ENCODE measurements around the gene ANKRD1.

The ANKRD1 gene

DNA sequence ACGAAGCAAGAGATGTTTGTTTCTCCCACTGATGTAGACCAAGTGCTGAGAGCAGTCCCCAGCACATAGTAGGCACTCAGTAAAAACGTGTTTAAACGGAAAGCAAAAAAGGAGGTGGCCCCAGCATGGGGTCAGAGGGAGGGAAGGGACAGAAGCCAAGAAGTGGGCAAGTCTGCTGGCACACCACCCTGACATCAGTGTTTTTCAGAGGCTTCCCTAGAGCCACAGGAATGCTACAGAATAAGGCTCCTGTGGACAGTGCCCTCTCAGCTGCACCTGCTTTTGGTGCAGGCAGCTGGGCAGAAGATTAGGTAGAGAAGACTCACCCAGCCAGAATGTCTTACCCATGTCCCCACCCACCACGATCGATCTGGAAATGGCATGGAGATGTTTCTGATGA is 8.3 kb upstream of the ANKRD1 start:
- CTCF ChIA-PET: interaction anchor here (1.2 to 1.8 kb wide), 4 partner anchors 8 to 18 kb away, joined by 3 to 5 read pairs (median 4); partner anchors contain the start of gene ANKRD1
- POLR2A ChIA-PET: no interaction called here
- TF ChIP-seq, protein P1, sequence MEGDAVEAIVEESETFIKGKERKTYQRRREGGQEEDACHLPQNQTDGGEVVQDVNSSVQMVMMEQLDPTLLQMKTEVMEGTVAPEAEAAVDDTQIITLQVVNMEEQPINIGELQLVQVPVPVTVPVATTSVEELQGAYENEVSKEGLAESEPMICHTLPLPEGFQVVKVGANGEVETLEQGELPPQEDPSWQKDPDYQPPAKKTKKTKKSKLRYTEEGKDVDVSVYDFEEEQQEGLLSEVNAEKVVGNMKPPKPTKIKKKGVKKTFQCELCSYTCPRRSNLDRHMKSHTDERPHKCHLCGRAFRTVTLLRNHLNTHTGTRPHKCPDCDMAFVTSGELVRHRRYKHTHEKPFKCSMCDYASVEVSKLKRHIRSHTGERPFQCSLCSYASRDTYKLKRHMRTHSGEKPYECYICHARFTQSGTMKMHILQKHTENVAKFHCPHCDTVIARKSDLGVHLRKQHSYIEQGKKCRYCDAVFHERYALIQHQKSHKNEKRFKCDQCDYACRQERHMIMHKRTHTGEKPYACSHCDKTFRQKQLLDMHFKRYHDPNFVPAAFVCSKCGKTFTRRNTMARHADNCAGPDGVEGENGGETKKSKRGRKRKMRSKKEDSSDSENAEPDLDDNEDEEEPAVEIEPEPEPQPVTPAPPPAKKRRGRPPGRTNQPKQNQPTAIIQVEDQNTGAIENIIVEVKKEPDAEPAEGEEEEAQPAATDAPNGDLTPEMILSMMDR (IDR thresholded peaks at IDR 0.05; ENCODE audit: control extremely low read depth, extremely low read depth, low read depth, missing control alignments): no peak
- no peak for DNase-seq (ENCODE audit: extremely low spot score)

DNA sequence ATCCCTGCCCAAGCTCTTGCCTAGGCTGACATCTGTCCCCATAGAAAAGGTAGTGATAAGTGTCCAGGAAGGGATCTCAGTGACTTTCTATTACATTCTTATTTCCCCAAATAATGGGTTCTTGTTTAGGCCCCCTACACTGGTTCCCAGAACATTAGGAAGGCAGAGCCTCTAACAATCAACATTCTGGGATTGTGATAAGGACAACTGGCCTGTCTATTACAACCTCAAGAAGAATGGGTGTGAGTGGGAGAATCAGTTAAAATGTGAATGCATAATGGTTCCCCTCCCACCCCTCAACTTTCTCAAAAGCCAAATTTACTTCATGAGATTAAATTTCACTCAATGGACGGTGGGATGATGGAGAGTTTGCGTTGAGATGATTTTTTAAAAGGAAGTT is 6.4 kb upstream of the ANKRD1 start:
- no peak for DNase-seq (ENCODE audit: extremely low spot score)
- ChIA-PET POLR2A (no interaction called here), CTCF (interaction anchor here (1.5 to 2.4 kb wide), 2 partner anchors 16 to 324 kb away, joined by 3 to 18 read pairs; no protein-coding TSS in a partner anchor)
- TF ChIP-seq, protein P1 (IDR thresholded peaks at IDR 0.05; ENCODE audit: control extremely low read depth, extremely low read depth, low read depth, missing control alignments): no peak

DNA sequence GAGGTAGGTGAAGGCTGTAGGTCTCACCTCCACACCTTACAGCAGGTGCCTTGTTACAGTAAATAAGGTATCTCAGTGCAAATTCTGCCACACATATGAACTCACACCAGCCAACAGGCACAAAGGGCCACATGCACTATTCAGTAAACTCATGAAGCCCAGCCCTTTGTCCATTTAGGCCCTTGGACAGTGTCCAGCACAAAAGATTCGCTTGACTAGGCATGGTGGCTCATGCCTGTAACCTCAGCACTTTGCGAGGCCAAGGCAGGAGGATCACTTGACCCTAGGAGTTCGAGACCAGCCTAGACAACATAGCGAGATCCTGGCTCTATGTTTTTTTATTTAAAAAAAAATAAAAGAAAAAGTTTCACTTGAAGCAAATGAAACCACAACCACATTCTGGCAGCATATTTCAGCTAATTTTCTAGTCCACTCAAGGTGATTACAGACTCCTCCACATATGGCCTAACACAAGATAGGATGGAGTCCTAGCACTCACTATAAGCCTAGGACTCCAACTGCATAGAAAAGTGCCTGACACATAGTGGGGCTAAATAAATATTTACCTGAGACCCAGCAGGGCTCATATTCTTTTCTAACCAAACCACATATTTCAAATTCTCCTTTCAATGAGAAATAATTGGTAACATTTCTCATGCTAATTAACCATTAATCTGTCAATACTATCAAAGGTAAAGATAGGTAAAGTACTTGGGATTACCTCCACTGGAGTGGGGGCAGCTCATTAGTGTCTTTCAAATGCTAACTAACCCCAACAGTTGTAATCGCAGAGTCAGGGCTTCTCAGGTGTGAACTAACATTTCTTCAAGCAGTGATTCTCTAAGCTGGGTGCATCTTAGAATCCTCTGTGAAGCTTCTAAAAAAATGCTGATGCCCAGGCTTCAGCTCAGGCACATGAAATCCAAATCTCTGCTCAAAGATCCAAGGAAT is 4.5 kb upstream of the ANKRD1 start:
- TF ChIP-seq, protein P1 (IDR thresholded peaks at IDR 0.05; ENCODE audit: control extremely low read depth, extremely low read depth, low read depth, missing control alignments): no peak
- DNase-seq (ENCODE audit: extremely low spot score): no peak
- ChIA-PET POLR2A (no interaction called here), CTCF (interaction anchor here (0.8 to 2.4 kb wide), 5 partner anchors 8 to 326 kb away, joined by 3 to 18 read pairs (median 3); no protein-coding TSS in a partner anchor)

DNA sequence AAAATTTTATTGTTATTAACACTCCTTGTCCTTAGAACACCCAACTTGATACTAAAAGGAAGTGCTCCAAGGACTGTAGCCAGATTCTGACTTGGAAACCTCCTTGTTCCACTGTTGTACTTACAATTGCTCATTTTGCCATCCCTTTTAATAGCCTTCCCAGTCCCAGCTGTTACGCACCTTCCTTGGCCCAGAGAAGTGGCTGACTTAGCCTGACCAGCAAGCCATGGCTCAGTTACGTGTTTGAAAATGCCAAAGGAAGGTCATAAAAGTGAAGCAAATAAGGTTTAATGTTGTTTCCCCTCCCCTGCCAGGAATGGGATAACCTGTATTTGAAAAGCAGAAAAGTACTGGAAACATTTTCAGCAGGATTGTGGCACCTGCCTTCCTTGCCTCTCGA is 3.7 kb upstream of the ANKRD1 start:
- no peak for DNase-seq (ENCODE audit: extremely low spot score)
- ChIA-PET CTCF (interaction anchor here (0.8 kb wide), 1 partner anchor 19 kb away, joined by 3 read pairs; no protein-coding TSS in a partner anchor), POLR2A (no interaction called here)
- TF ChIP-seq, protein P1 (IDR thresholded peaks at IDR 0.05; ENCODE audit: control extremely low read depth, extremely low read depth, low read depth, missing control alignments): no peak

DNA sequence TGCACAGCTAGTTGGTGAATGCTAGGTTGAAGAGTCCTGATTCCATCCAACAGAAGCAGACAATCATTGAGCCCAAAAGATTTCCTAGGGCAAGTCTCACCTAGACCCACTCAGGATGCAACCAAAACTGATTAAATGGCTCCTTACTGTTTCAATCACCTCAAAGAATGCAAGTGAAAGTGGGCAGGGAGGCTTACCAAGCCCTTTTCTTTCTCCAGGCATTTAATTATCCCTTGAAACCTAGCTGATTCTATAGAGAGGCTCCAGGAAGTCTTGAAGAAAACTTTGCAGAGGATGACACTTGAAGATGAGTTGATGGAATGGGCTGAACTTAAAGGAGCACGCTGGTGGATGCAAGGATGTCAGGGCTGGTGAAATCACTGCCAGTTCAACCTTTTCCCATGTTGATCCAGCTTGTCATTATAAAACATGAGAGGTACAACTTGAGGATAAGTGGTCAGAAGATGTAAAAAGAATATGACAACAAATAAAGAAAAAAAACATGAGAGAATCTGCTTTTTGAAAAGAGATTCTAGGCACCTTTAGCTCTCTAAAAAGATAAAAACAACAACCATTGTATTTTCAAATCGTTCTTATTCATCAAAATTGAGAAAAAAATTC is 2.3 kb upstream of the ANKRD1 start:
- ChIA-PET CTCF (interaction anchor here (1.2 to 1.4 kb wide), 2 partner anchors 14 to 35 kb away, joined by 3 to 4 read pairs; no protein-coding TSS in a partner anchor), POLR2A (no interaction called here)
- DNase-seq (ENCODE audit: extremely low spot score): no peak
- TF ChIP-seq, protein P1 (IDR thresholded peaks at IDR 0.05; ENCODE audit: control extremely low read depth, extremely low read depth, low read depth, missing control alignments): no peak

DNA sequence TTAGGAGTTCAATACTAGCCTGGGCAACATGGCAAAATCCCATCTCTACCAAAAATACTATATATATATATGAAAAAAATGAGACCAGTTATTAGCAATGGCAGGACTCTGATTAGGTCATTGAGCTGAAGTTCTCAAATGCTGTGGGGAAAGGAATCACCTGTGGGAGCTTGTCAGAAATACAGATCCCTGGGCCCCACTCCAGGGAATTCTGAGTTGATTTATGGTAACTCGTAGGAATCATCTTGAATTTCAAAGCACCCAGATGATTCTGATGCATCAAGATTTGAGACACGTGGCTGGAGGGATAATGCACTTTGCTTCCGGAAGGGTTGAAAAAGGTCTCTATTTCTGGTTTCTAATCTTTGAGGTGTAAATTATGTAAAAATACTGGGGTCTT is 1.0 kb upstream of the ANKRD1 start:
- CTCF ChIA-PET: interaction anchor here (4.0 kb wide), 1 partner anchor 10 kb away, joined by 29 read pairs; no protein-coding TSS in a partner anchor
- TF ChIP-seq, protein P1 (IDR thresholded peaks at IDR 0.05; ENCODE audit: control extremely low read depth, extremely low read depth, low read depth, missing control alignments): no peak

More for the DNA sequence above, 1.0 kb upstream of the ANKRD1 start:
- POLR2A ChIA-PET: no interaction called here
- DNase-seq (ENCODE audit: extremely low spot score): no peak
